ENCODE data around the gene CCDC87.

The CCDC87 gene

GRCh38 chr11:66581261-66581660 lies 11.6 kb downstream of the CCDC87 start:
- no peak for DNase-seq (ENCODE audit: low read depth, low spot score)
- no peak overlapping the region for H3K4me3 ChIP-seq (ENCODE audit: low read depth, low read length)
- TF ChIP-seq, protein P1, sequence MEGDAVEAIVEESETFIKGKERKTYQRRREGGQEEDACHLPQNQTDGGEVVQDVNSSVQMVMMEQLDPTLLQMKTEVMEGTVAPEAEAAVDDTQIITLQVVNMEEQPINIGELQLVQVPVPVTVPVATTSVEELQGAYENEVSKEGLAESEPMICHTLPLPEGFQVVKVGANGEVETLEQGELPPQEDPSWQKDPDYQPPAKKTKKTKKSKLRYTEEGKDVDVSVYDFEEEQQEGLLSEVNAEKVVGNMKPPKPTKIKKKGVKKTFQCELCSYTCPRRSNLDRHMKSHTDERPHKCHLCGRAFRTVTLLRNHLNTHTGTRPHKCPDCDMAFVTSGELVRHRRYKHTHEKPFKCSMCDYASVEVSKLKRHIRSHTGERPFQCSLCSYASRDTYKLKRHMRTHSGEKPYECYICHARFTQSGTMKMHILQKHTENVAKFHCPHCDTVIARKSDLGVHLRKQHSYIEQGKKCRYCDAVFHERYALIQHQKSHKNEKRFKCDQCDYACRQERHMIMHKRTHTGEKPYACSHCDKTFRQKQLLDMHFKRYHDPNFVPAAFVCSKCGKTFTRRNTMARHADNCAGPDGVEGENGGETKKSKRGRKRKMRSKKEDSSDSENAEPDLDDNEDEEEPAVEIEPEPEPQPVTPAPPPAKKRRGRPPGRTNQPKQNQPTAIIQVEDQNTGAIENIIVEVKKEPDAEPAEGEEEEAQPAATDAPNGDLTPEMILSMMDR (IDR thresholded peaks at IDR 0.05; ENCODE audit: low read depth, low read length): no peak

DNA sequence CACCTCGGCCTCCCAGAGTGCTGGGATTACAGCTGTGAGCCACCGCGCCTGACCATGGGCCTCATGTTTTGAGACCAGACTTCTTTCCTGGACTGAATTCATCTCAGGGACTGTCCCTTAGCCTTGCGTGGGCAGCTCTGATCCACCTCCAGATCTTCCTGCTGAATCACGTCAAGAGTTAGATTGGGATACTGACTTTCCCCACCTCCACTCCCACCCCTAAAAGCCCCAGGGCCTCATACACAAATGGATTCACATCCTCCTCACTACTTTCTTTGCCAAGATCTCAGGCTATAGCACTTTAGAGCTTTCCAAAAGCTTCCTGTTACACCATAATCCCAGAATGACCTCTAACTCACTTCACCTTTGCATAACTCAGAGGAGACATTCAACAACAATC lies 12.1 kb downstream of the CCDC87 start:
- TF ChIP-seq, protein P1 (IDR thresholded peaks at IDR 0.05; ENCODE audit: low read depth, low read length): no peak
- in situ Hi-C loops (cut with HindIII; ENCODE audit: low sequenced_read_pairs): no loop called here
- DNase-seq (ENCODE audit: low read depth, low spot score): no peak
- no peak overlapping the region for H3K4me3 ChIP-seq (ENCODE audit: low read depth, low read length)

More at GRCh38 chr11:66581261-66581660, 11.6 kb downstream of the CCDC87 start:
- in situ Hi-C loops (cut with HindIII; ENCODE audit: low sequenced_read_pairs): no loop called here

GRCh38 chr11:66579017-66579606 lies 13.8 kb downstream of the CCDC87 start:
- in situ Hi-C loops (cut with HindIII; ENCODE audit: low sequenced_read_pairs): no loop called here
- TF ChIP-seq, protein P1 (IDR thresholded peaks at IDR 0.05; ENCODE audit: low read depth, low read length): peak; percentile 85
- DNase-seq (ENCODE audit: low read depth, low spot score): peak; percentile 57
- H3K4me3 ChIP-seq (ENCODE audit: low read depth, low read length): no peak overlapping the region

- in situ Hi-C loops (cut with HindIII; ENCODE audit: low sequenced_read_pairs): no loop called here
- DNase-seq (ENCODE audit: low read depth, low spot score): no peak
- H3K4me3 ChIP-seq (ENCODE audit: low read depth, low read length): no peak overlapping the region
- TF ChIP-seq, protein P1 (IDR thresholded peaks at IDR 0.05; ENCODE audit: low read depth, low read length): no peak
These were observed 22.0 kb downstream of the CCDC87 start for GRCh38 chr11:66570850-66571180.

DNA sequence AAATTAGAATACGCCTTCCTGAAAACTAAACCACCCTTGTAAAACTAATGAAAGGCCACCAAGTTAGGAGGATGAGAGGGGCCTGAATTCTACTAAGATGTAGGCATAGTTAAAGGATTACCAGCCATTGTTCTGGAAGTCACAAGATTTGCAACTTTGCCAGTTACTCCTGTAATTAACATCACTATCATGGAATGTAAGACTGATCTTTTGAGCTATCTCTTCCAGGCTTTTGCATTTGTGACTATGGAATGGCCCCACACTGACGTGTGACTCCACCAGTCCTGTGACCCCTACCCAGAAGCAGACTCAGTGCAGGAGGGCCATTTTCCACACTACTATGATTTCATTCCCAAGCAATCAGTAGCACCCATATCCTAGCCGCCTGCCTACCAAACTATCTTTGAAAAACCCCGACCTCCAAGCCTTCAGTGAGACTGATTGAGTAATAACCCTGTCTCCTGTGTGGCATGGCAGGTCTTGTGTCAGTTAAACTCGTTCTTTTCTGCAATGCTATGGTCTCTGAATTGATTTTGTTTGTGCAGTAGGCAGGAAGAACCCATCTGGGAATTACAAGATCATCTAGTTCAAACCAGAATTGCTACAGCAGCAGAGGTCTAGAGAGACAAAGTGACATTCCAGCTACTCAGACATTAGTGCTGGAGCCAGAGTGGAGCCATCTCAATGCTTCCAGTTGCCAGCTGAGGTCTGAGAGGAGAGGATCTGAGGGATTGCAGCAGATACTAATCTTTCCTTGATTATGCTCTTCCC lies 22.6 kb downstream of the CCDC87 start:
- DNase-seq (ENCODE audit: low read depth, low spot score): no peak
- in situ Hi-C loops (cut with HindIII; ENCODE audit: low sequenced_read_pairs): no loop called here
- no peak overlapping the region for H3K4me3 ChIP-seq (ENCODE audit: low read depth, low read length)
- TF ChIP-seq, protein P1 (IDR thresholded peaks at IDR 0.05; ENCODE audit: low read depth, low read length): no peak

DNA sequence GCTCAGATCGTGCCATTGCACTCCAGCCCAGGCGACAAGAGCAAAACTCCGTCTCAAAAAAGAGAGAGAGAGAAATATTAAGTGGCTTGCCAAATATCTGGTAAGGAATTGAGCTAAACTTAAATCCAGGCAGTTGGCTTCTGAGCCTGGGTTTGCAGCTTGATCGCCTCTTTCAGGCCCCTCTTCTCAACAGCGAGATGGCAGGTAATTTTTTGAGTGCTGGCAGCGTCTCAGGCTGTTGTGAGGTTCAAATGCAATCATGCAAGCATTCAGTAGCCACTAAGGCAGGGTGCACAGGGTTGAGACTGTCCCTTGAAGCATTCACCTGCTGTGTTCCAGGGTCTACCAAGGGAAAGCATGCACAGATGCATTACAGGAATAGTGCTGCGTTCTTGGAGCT lies 23.8 kb downstream of the CCDC87 start:
- H3K4me3 ChIP-seq (ENCODE audit: low read depth, low read length): no peak overlapping the region
- in situ Hi-C loops (cut with HindIII; ENCODE audit: low sequenced_read_pairs): no loop called here
- TF ChIP-seq, protein P1 (IDR thresholded peaks at IDR 0.05; ENCODE audit: low read depth, low read length): no peak
- DNase-seq (ENCODE audit: low read depth, low spot score): no peak
